Body of pancreas (tissue), 4 donors: Measurements from ENCODE around the gene C19orf81. TPM values are rescaled to one million over a fixed set of nuclear protein-coding genes. Genes with fewer than 3 reads are reported as not detected.
"Not testable (repeated sequence)": the region's sequence is repeated elsewhere in the genome, so short reads cannot be mapped to it uniquely, and the experiment has no call there.

Source experiments
- ATAC-seq: fragments of 150-250 bp; one replicate; pipeline ENCODE4 v1.9.1; 2016
- DNase-seq, 4 donors: peaks; one replicate each; pipeline ENCODE4 v3.0.0-alpha.2; 2019
- H3K27ac ChIP-seq, 4 donors: fragments of 200-600 bp; sonication (generic); 1 replicate in 3 of 4; 2 replicates in 1 of 4; pipeline versions ENCODE4 v1.5.1 to v1.6.1; 2016 to 2019; ENCODE audit warnings: mild to moderate bottlenecking in 1 of 4, mixed read lengths in 1 of 4, moderate library complexity in 1 of 4
- H3K27me3 ChIP-seq, 2 donors: fragments of 200-600 bp; sonication (generic); one replicate each; pipeline ENCODE4 v1.6.0; 2016; ENCODE audit warnings: mild to moderate bottlenecking in 1 of 2
- H3K36me3 ChIP-seq, 2 donors: fragments of 200-600 bp; sonication (generic); replicated peaks in 1 of 2; 2 replicates each; pipeline ENCODE4 v1.5.1; 2016; ENCODE audit warnings: low read depth in 2 of 2; ENCODE audit not compliant: insufficient read depth in 1 of 2
- H3K4me1 ChIP-seq: fragments of 200-600 bp; sonication (generic); one replicate; pipeline ENCODE4 v1.6.0; 2016
- H3K4me3 ChIP-seq, 2 donors: fragments of 200-600 bp; sonication (generic); 1 replicate in 1 of 2; 2 replicates in 1 of 2; pipeline ENCODE4 v1.5.1; 2016 to 2019
- H3K9me3 ChIP-seq, 3 donors: fragments of 200-600 bp; sonication (generic); 1 replicate in 2 of 3; 2 replicates in 1 of 3; pipeline ENCODE4 v1.5.1; 2016
- POLR2A ChIP-seq, 3 donors: fragments of 450-650 bp; IDR thresholded peaks; one replicate each; pipeline ENCODE4 v1.6.1; 2016; ENCODE audit warnings: antibody characterized with exemption in 3 of 3, mild to moderate bottlenecking in 2 of 3
- WGBS, 2 donors: methylation state at CpG; one replicate each; pipeline ENCODE4 v1.1.5; 2017; 5-methylcytosine and 5-hydroxymethylcytosine counted together
- intact Hi-C: fragments of 100-400 bp; cut with DNase I; formaldehyde crosslinking; loops from one replicate; pipeline ENCODE4 v1.15.1; 2023
- total RNA-seq, 2 donors: library from RNA; depleted of rRNA; stranded (reverse); fragments of >200 nt; gene quantifications; one replicate each; pipeline ENCODE4 v1.1.0, GENCODE V29; 2016
- TF ChIP-seq, protein P1 (sequence below), 7 experiments: fragments of 450-650 bp in 4 of 7; fragments of 200-600 bp in 3 of 7; sonication (generic) in 3 of 7; IDR thresholded peaks; one replicate each; pipeline ENCODE4 v1.5.1; 2016 to 2019; ENCODE audit warnings: antibody characterized with exemption in 7 of 7

The C19orf81 gene
- total RNA-seq, 2 donors from 2014 or later = not detected

DNA sequence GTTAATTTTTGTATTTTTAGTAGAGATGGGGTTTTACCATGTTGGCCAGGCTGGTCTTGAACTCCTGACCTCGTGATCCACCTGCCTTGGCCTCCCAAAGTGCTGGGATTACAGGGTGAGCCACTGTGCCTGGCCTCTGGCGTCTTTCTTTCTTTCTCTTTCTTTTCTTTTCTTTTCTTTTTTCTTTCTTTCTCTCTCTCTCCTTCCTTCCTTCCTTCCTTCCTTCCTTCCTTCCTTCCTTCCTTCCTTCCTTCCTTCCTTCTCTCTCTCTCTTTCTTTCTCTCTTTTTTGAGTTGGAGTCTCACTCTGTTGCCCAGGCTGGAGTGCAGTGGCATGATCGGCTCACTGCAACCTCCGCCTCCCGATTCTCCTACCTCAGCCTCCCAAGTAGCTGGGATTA, 30.1 kb upstream of the C19orf81 start:
- 58 to 75% methylated on average over 5 of the region's 5 CpGs for WGBS, 2 donors
- H3K4me1 ChIP-seq, H3K27me3 ChIP-seq, DNase-seq, ATAC-seq, H3K27ac ChIP-seq, H3K4me3 ChIP-seq, H3K36me3 ChIP-seq, intact Hi-C loops, H3K9me3 ChIP-seq: not testable (repeated sequence)

DNA sequence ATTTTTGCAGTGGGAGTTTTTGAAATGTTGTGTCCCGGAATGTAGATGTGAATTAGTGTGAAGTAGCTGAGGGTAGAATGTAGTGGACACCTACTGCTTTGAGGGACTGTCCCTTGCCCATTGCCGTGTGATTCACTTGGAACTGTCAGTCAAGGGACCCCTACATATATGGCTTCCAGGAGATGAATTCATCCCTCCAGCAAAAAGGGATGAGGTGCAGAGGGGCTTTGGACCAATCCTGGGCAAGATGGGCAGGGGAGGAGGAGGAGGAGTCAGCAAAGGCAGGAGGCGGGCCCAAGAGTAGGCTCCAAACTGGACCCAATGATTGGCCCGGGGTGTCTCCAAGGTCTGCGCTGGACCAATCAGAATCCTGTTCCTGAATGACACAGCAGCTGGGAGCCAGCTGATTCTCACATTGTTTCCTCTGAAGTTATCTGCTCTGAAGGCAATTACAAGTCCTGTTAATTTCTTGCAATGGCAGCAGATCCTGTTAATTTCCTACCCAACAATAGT, 28.8 kb upstream of the C19orf81 start:
- H3K27me3 ChIP-seq, H3K36me3 ChIP-seq, H3K4me1 ChIP-seq, H3K4me3 ChIP-seq, intact Hi-C loops, H3K27ac ChIP-seq, DNase-seq, ATAC-seq, H3K9me3 ChIP-seq: not testable (repeated sequence)
- 60% methylated on average over 2 of the region's 5 CpGs; no CpG with 5 or more reads in 1 of the 2 donors for WGBS, 2 donors

DNA sequence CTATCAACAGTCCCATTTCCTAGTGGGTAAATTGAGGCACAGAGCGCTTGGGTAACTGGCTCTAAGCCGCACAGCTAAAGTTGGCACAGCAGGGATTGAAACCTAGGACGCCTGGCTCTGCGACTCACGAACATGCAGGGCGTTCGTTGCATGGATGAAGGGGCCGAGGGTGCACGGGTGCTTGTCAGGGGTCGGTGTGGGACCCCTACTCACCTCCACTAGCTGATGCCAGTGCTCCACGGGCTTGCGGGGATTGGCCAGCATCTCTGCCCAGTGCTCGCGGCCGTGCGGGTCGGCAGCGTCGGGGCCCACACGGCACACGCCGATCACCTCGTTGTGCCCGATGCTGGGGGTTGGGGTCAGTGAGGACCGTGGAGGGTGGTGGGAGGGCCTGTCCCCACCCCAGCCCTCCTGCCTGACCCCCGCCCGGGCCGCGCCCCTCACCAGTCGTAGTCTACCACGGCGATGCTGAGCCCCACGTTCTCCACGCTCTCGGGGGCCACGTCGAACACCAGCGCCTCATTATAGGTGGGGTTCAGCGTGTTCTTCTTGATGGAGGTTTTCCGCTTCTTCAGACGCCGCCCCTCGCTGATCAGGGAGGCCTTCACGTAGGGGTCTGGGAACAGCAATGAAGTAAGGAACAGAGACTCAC, 24.2 kb upstream of the C19orf81 start:
- Histone ChIP-seq H3K27ac (no peak overlapping the region), H3K4me3 (no peak overlapping the region), H3K4me1 (no peaks in the 10 kb centered on the region), H3K36me3 (no peaks in the 10 kb centered on the region), H3K27me3 (no peaks in the 10 kb centered on the region), H3K9me3 (no peaks in the 10 kb centered on the region)
- no peak for DNase-seq
- intact Hi-C loops = no loop called here
- ATAC-seq = no peak
- TF ChIP-seq, protein P1, sequence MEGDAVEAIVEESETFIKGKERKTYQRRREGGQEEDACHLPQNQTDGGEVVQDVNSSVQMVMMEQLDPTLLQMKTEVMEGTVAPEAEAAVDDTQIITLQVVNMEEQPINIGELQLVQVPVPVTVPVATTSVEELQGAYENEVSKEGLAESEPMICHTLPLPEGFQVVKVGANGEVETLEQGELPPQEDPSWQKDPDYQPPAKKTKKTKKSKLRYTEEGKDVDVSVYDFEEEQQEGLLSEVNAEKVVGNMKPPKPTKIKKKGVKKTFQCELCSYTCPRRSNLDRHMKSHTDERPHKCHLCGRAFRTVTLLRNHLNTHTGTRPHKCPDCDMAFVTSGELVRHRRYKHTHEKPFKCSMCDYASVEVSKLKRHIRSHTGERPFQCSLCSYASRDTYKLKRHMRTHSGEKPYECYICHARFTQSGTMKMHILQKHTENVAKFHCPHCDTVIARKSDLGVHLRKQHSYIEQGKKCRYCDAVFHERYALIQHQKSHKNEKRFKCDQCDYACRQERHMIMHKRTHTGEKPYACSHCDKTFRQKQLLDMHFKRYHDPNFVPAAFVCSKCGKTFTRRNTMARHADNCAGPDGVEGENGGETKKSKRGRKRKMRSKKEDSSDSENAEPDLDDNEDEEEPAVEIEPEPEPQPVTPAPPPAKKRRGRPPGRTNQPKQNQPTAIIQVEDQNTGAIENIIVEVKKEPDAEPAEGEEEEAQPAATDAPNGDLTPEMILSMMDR (IDR thresholded peaks at IDR 0.05) = no peak
- no peak for TF ChIP-seq POLR2A (IDR thresholded peaks at IDR 0.05)
- 83 to 88% methylated on average over 26 to 42 of the region's 44 CpGs for WGBS, 2 donors

DNA sequence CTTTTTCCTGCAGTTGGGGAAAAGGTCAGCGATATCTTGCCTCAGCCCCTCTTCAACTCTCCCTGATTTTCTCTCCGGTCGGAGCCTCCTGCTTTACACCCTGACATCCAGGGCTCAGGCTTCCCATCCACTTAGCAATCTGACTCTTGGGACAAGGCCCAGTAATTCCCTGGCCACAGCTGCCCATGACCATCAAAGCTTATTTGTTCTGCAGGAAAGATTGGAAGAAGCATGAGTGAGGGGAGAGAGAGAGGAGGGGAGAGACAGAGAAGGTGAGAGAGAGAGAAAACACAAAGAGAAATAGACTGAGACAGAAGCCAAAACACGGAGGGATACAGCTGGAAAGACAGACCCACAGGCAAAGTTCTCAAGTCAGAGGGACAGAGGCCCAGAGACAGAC, 23.2 kb upstream of the C19orf81 start:
- no peak for TF ChIP-seq POLR2A (IDR thresholded peaks at IDR 0.05)
- no peaks in the 10 kb centered on the region for H3K27me3 ChIP-seq
- WGBS, 2 donors = 35 to 47% methylated on average over 4 of the region's 4 CpGs
- ATAC-seq (no peak), DNase-seq (no peak)
- H3K9me3 ChIP-seq = no peaks in the 10 kb centered on the region
- H3K36me3 ChIP-seq = no peaks in the 10 kb centered on the region
- intact Hi-C loops = no loop called here
- no peaks in the 10 kb centered on the region for H3K4me1 ChIP-seq
- H3K27ac ChIP-seq = no peak overlapping the region
- no peak overlapping the region for H3K4me3 ChIP-seq

DNA sequence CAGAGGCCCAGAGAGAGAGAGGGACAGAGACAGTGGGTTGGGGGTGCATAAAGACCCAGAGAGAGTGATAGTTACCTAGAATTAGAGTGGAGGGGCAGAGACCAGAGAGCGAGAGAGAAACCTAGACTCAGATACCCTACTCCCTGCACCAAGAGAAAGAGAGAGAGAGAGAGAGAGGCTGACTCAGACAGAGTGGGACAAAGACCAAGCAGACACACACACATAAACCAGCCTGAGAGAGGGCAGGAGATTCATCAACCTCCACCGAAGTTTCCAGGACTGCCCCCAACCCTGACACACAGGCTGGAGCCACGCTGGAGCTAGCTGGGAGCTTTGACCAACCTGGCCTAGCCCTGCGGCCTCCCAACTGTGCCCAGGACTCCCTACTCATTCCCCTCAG, 22.4 kb upstream of the C19orf81 start:
- Histone ChIP-seq H3K4me3 (no peak overlapping the region), H3K36me3 (no peaks in the 10 kb centered on the region), H3K27me3 (no peaks in the 10 kb centered on the region), H3K27ac (no peak overlapping the region), H3K4me1 (no peaks in the 10 kb centered on the region), H3K9me3 (no peaks in the 10 kb centered on the region)
- 23 to 61% methylated on average over 3 to 4 of the region's 4 CpGs for WGBS, 2 donors
- TF ChIP-seq, protein P1 (IDR thresholded peaks at IDR 0.05) = no peak
- no peak for TF ChIP-seq POLR2A (IDR thresholded peaks at IDR 0.05)
- DNase-seq (no peak), ATAC-seq (no peak)
- intact Hi-C loops = no loop called here

DNA sequence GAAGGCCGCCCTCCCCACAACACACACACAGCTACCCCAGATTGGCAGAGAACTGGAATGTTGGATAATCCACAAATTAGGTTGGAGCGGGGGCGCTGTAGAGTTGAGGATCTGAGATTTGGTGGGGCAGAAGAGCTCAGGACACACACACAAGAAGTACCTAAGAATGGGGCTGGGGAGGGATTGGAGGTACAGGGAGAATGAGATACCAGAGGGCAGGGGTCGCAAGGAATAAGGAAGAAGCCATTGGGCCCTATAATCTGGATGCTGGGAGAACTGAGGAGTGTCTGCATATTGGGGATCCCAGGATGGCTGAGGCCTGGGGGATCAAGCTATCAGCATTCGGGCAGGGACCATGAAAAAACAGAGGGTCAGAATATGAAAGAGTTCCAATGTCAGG, 21.1 kb upstream of the C19orf81 start:
- TF ChIP-seq POLR2A (IDR thresholded peaks at IDR 0.05) = no peak
- TF ChIP-seq, protein P1 (IDR thresholded peaks at IDR 0.05) = no peak
- no peaks in the 10 kb centered on the region for H3K36me3 ChIP-seq
- intact Hi-C loops = no loop called here
- no peak for DNase-seq
- H3K9me3 ChIP-seq = peaks cover 0 to 1% (median 0%) of the 10 kb centered on the region in 3 donors
- ATAC-seq = no peak
- H3K27ac ChIP-seq = no peak overlapping the region
- no peaks in the 10 kb centered on the region for H3K4me1 ChIP-seq
- no peak overlapping the region for H3K4me3 ChIP-seq
- 77 to 78% methylated on average over 5 of the region's 5 CpGs for WGBS, 2 donors
- no peaks in the 10 kb centered on the region for H3K27me3 ChIP-seq
